CD4-positive, alpha-beta memory T cell (primary cell): ENCODE measurements around the gene AMPD3. TPM values are rescaled to one million over a fixed set of nuclear protein-coding genes. Genes with fewer than 3 reads are reported as not detected.

ENCODE experiments used
- CTCF ChIA-PET: fragments of 350-600 bp; sonication (Branson Sonifier 250); formaldehyde crosslinking; loops from one replicate; lab custom pipeline; 2021; ENCODE audit warnings: inconsistent platforms; ENCODE audit not compliant: partially characterized antibody; lab: Charles Lee
- POLR2A ChIA-PET: fragments of 350-600 bp; sonication (Branson Sonifier 250); formaldehyde crosslinking; loops from one replicate; lab custom pipeline; 2021; ENCODE audit not compliant: partially characterized antibody; lab: Charles Lee
- DNase-seq, 5 donors: peaks; one replicate each; pipeline versions ENCODE4 v3.0.0 to v3.0.0-alpha.2; 2020 to 2022; ENCODE audit warnings: mixed read lengths in 1 of 5
- H3K27ac ChIP-seq: one replicate; pipeline ENCODE4 v1.7.0; 2013; ENCODE audit warnings: low read depth, low read length
- H3K27me3 ChIP-seq: 2 replicates; pipeline ENCODE4 v1.7.0; 2013; ENCODE audit warnings: mild to moderate bottlenecking, low read length, moderate library complexity; ENCODE audit not compliant: insufficient read depth
- H3K36me3 ChIP-seq: 2 replicates; pipeline ENCODE4 v1.7.0; 2013; ENCODE audit warnings: mild to moderate bottlenecking, low read length, moderate library complexity; ENCODE audit not compliant: insufficient read depth
- H3K4me1 ChIP-seq: 2 replicates; pipeline ENCODE4 v1.7.0; 2013; ENCODE audit warnings: mild to moderate bottlenecking, low read length, moderate library complexity; ENCODE audit not compliant: insufficient read depth
- H3K4me3 ChIP-seq, 2 donors: one replicate each; pipeline ENCODE4 v1.7.0; 2013; ENCODE audit warnings: low read length in 2 of 2, mild to moderate bottlenecking in 1 of 2
- H3K9me3 ChIP-seq, 2 donors: one replicate each; pipeline ENCODE4 v1.7.0; 2013; ENCODE audit warnings: low read length in 2 of 2, control low read depth in 1 of 2; ENCODE audit not compliant: control insufficient read depth in 1 of 2
- H3K27ac Mint-ChIP-seq, 7 donors: one replicate each; pipeline ENCODE4 v1.8.0; 2020 to 2021; ENCODE audit warnings: mixed read lengths in 7 of 7, mild to moderate bottlenecking in 6 of 7, inconsistent platforms in 3 of 7, moderate library complexity in 3 of 7
- H3K27me3 Mint-ChIP-seq, 2 donors: one replicate each; pipeline ENCODE4 v1.8.0; 2020 to 2021; ENCODE audit warnings: mixed read lengths in 2 of 2
- H3K36me3 Mint-ChIP-seq, 2 donors: one replicate each; pipeline ENCODE4 v1.8.0; 2020 to 2021; ENCODE audit warnings: mixed read lengths in 2 of 2, inconsistent platforms in 1 of 2, mild to moderate bottlenecking in 1 of 2
- H3K4me1 Mint-ChIP-seq, 4 donors: one replicate each; pipeline ENCODE4 v1.8.0; 2020 to 2021; ENCODE audit warnings: mixed read lengths in 4 of 4, mild to moderate bottlenecking in 1 of 4
- H3K4me3 Mint-ChIP-seq, 8 donors: one replicate each; pipeline ENCODE4 v1.8.0; 2020 to 2021; ENCODE audit warnings: mixed read lengths in 8 of 8, mild to moderate bottlenecking in 7 of 8, moderate library complexity in 6 of 8, inconsistent platforms in 3 of 8
- H3K9me3 Mint-ChIP-seq, 8 donors: one replicate each; pipeline ENCODE4 v1.8.0; 2020 to 2021; ENCODE audit warnings: mixed read lengths in 8 of 8, mild to moderate bottlenecking in 5 of 8, inconsistent platforms in 3 of 8, moderate library complexity in 1 of 8
- intact Hi-C: fragments of 100-400 bp; cut with micrococcal nuclease; formaldehyde crosslinking; loops from one replicate; pipeline ENCODE4 v1.15.1; 2023
- polyA plus RNA-seq, 2 donors: library from polyadenylated mRNA; unstranded; fragments of 300-500 nt; fragmentation: Illumina TruSeq; gene quantifications; one replicate each; pipeline ENCODE4 v1.2.3, GENCODE V29; 2021
- total RNA-seq, 2 experiments: library from RNA; stranded (reverse); gene quantifications; one replicate each; pipeline ENCODE4 v1.2.3, GENCODE V29; 2021

The AMPD3 gene
- total and polyA plus RNA-seq, 4 experiments from 2014 or later = 10.9 to 43.4 (median 30.1) TPM

- Mint-ChIP-seq H3K36me3 (no peaks in the 10 kb centered on the region), H3K27ac (no peak overlapping the region), H3K9me3 (no peaks in the 10 kb centered on the region), H3K4me3 (no peak overlapping the region), H3K27me3 (no peaks in the 10 kb centered on the region), H3K4me1 (peaks cover 13 to 36% (median 16%) of the 10 kb centered on the region in 4 donors)
- Histone ChIP-seq H3K27ac (no peak overlapping the region), H3K27me3 (no peaks in the 10 kb centered on the region), H3K9me3 (no peaks in the 10 kb centered on the region), H3K4me1 (peaks cover 10% of the 10 kb centered on the region), H3K4me3 (no peak overlapping the region), H3K36me3 (no peaks in the 10 kb centered on the region)
- CTCF ChIA-PET = interaction anchor here (1.3 to 1.8 kb wide), 3 partner anchors 11 to 27 kb away, joined by 3 to 4 read pairs (median 3); no protein-coding TSS in a partner anchor
- no peak for DNase-seq
- POLR2A ChIA-PET = interaction anchor here (1.3 to 1.4 kb wide), 2 partner anchors 15 to 76 kb away, joined by 3 read pairs; partner anchors contain the start of gene AMPD3
- intact Hi-C loops = no loop called here
Observed at GRCh38 chr11:10440401-10440800, 14.7 kb upstream of the AMPD3 start.

- no peaks in the 10 kb centered on the region for H3K9me3 ChIP-seq
- intact Hi-C loops = no loop called here
- H3K27ac Mint-ChIP-seq = no peak overlapping the region
- no peaks in the 10 kb centered on the region for H3K36me3 Mint-ChIP-seq
- no peak overlapping the region for H3K4me3 Mint-ChIP-seq
- H3K27me3 ChIP-seq = no peaks in the 10 kb centered on the region
- peaks cover 13 to 40% (median 17%) of the 10 kb centered on the region in 4 donors for H3K4me1 Mint-ChIP-seq
- H3K9me3 Mint-ChIP-seq = no peaks in the 10 kb centered on the region
- no peak for DNase-seq
- POLR2A ChIA-PET = interaction anchor here (0.6 to 2.8 kb wide), 4 partner anchors 12 to 237 kb away, joined by 3 to 12 read pairs (median 7); no protein-coding TSS in a partner anchor
- H3K36me3 ChIP-seq = no peaks in the 10 kb centered on the region
- H3K27ac ChIP-seq = no peak overlapping the region
- peaks cover 10% of the 10 kb centered on the region for H3K4me1 ChIP-seq
- no peaks in the 10 kb centered on the region for H3K27me3 Mint-ChIP-seq
- H3K4me3 ChIP-seq = no peak overlapping the region
- CTCF ChIA-PET = interaction anchor here (1.1 to 2.0 kb wide), 5 partner anchors 11 to 1426 kb away, joined by 3 to 7 read pairs (median 3); no protein-coding TSS in a partner anchor
Observed at GRCh38 chr11:10441091-10441490, 14.0 kb upstream of the AMPD3 start.

- no peaks in the 10 kb centered on the region for H3K36me3 Mint-ChIP-seq
- ChIA-PET CTCF (interaction anchor here (1.1 to 2.0 kb wide), 8 partner anchors 10 to 1427 kb away, joined by 3 to 10 read pairs (median 4); partner anchors contain the start of genes AMPD3 and RNF141), POLR2A (interaction anchor here (0.6 to 2.8 kb wide), 5 partner anchors 11 to 238 kb away, joined by 3 to 12 read pairs (median 5); no protein-coding TSS in a partner anchor)
- H3K36me3 ChIP-seq = no peaks in the 10 kb centered on the region
- intact Hi-C loops = no loop called here
- peak overlapping the region in 3 of 8 donors; percentile 25 to 57 (median 27) for H3K4me3 Mint-ChIP-seq
- no peaks in the 10 kb centered on the region for H3K27me3 Mint-ChIP-seq
- no peaks in the 10 kb centered on the region for H3K27me3 ChIP-seq
- H3K9me3 Mint-ChIP-seq = no peaks in the 10 kb centered on the region
- DNase-seq = peak in 3 of 5 donors; percentile 10 to 56 (median 28)
- H3K27ac Mint-ChIP-seq = peak overlapping the region; percentile 26 to 86 (median 73)
- no peak overlapping the region for H3K27ac ChIP-seq
- H3K9me3 ChIP-seq = no peaks in the 10 kb centered on the region
- no peak overlapping the region for H3K4me3 ChIP-seq
- H3K4me1 Mint-ChIP-seq = peaks cover 13 to 40% (median 17%) of the 10 kb centered on the region in 4 donors
- peaks cover 10% of the 10 kb centered on the region for H3K4me1 ChIP-seq
Observed at GRCh38 chr11:10441652-10442503, 13.2 kb upstream of the AMPD3 start.

GRCh38 chr11:10443152-10443551 lies 11.9 kb upstream of the AMPD3 start:
- Histone ChIP-seq H3K4me1 (peaks cover 10% of the 10 kb centered on the region), H3K4me3 (no peak overlapping the region), H3K36me3 (no peaks in the 10 kb centered on the region), H3K27ac (no peak overlapping the region), H3K27me3 (no peaks in the 10 kb centered on the region), H3K9me3 (no peaks in the 10 kb centered on the region)
- H3K36me3 Mint-ChIP-seq = no peaks in the 10 kb centered on the region
- peaks cover 0 to 2% of the 10 kb centered on the region in 2 donors for H3K27me3 Mint-ChIP-seq
- H3K9me3 Mint-ChIP-seq = no peaks in the 10 kb centered on the region
- no peak for DNase-seq
- intact Hi-C loops = no loop called here
- no peak overlapping the region for H3K27ac Mint-ChIP-seq
- H3K4me1 Mint-ChIP-seq = peaks cover 15 to 40% (median 18%) of the 10 kb centered on the region in 4 donors
- no peak overlapping the region for H3K4me3 Mint-ChIP-seq
- ChIA-PET POLR2A (interaction anchor here (0.6 to 2.8 kb wide), 3 partner anchors 10 to 366 kb away, joined by 3 to 12 read pairs (median 10); partner anchors contain the start of gene EIF4G2), CTCF (interaction anchor here (1.4 to 2.0 kb wide), 6 partner anchors 8 to 97 kb away, joined by 4 to 10 read pairs (median 6); partner anchors contain the start of genes AMPD3 and RNF141)

GRCh38 chr11:10443721-10444235 lies 11.3 kb upstream of the AMPD3 start:
- H3K4me3 ChIP-seq = no peak overlapping the region
- peaks cover 10% of the 10 kb centered on the region for H3K4me1 ChIP-seq
- POLR2A ChIA-PET = interaction anchor here (1.9 to 3.0 kb wide), 4 partner anchors 9 to 16 kb away, joined by 4 to 16 read pairs (median 11); partner anchors contain the start of gene AMPD3
- no peaks in the 10 kb centered on the region for H3K9me3 ChIP-seq
- DNase-seq = no peak
- no peaks in the 10 kb centered on the region for H3K9me3 Mint-ChIP-seq
- CTCF ChIA-PET = interaction anchor here (0.9 to 3.5 kb wide), 4 partner anchors 8 to 15 kb away, joined by 3 to 16 read pairs (median 6); partner anchors contain the start of gene AMPD3
- no peaks in the 10 kb centered on the region for H3K36me3 ChIP-seq
- no peak overlapping the region for H3K4me3 Mint-ChIP-seq
- intact Hi-C loops = no loop called here
- H3K27me3 Mint-ChIP-seq = peaks cover 0 to 2% of the 10 kb centered on the region in 2 donors
- no peaks in the 10 kb centered on the region for H3K36me3 Mint-ChIP-seq
- H3K27ac Mint-ChIP-seq = no peak overlapping the region
- no peak overlapping the region for H3K27ac ChIP-seq
- peaks cover 15 to 40% (median 18%) of the 10 kb centered on the region in 4 donors for H3K4me1 Mint-ChIP-seq
- no peaks in the 10 kb centered on the region for H3K27me3 ChIP-seq

- Histone ChIP-seq H3K27me3 (no peaks in the 10 kb centered on the region), H3K36me3 (no peaks in the 10 kb centered on the region), H3K4me1 (peaks cover 17% of the 10 kb centered on the region), H3K4me3 (no peak overlapping the region), H3K9me3 (no peaks in the 10 kb centered on the region), H3K27ac (no peak overlapping the region)
- H3K27me3 Mint-ChIP-seq = peaks cover 0 to 2% of the 10 kb centered on the region in 2 donors
- peaks cover 18 to 48% (median 23%) of the 10 kb centered on the region in 4 donors for H3K4me1 Mint-ChIP-seq
- POLR2A ChIA-PET = interaction anchor here (1.9 to 3.0 kb wide), 2 partner anchors 11 to 15 kb away, joined by 4 to 16 read pairs; partner anchors contain the start of gene AMPD3
- peaks cover 0 to 3% (median 0%) of the 10 kb centered on the region in 8 donors for H3K9me3 Mint-ChIP-seq
- no peak overlapping the region for H3K4me3 Mint-ChIP-seq
- H3K27ac Mint-ChIP-seq = peak overlapping the region in 3 of 7 donors; percentile 43 to 56 (median 51)
- CTCF ChIA-PET = interaction anchor here (0.9 to 3.5 kb wide), 5 partner anchors 10 to 96 kb away, joined by 3 to 16 read pairs (median 4); partner anchors contain the start of genes AMPD3 and RNF141
- no peak for DNase-seq
- no peaks in the 10 kb centered on the region for H3K36me3 Mint-ChIP-seq
- intact Hi-C loops = no loop called here
Observed at GRCh38 chr11:10444725-10445315, 10.2 kb upstream of the AMPD3 start.
